Measurements from ENCODE around the gene ADSL. TPM values are rescaled to one million over a fixed set of nuclear protein-coding genes. Genes with fewer than 3 reads are reported as not detected.

ADSL gene
- total and polyA plus RNA-seq, 2 of the 8 experiments (the other 6 are each of a cell fraction or from before 2014, with no cell fraction given): 197 to 218 TPM

GRCh38 chr22:40394607-40395006, 48.3 kb downstream of the ADSL start:
- TF ChIP-seq SP4 (IDR thresholded peaks at IDR 0.05; ENCODE audit: low read length) (no peak), TAF1 (IDR thresholded peaks at IDR 0.05; ENCODE audit: low read depth, low read length) (no peak), MAX (IDR thresholded peaks at IDR 0.05) (no peak), USF2 (IDR thresholded peaks at IDR 0.05; ENCODE audit: low read length) (no peak), E2F6 (IDR thresholded peaks at IDR 0.05) (no peak), POU5F1 (IDR thresholded peaks at IDR 0.05; ENCODE audit: low read depth, low read length) (no peak), CHD1 (IDR thresholded peaks at IDR 0.05; ENCODE audit: low read depth, low read length) (no peak), KDM5A (IDR thresholded peaks at IDR 0.05; ENCODE audit: low read length) (no peak), EP300 (IDR thresholded peaks at IDR 0.05; ENCODE audit: borderline replicate concordance in 1 of 2, low read depth in 2 of 2, low read length in 2 of 2) (no peak), GTF2F1 (IDR thresholded peaks at IDR 0.05; ENCODE audit: borderline replicate concordance, low read depth, low read length) (no peak), FOSL1 (IDR thresholded peaks at IDR 0.05; ENCODE audit: insufficient read depth, low read depth, low read length) (no peak), HDAC2 (IDR thresholded peaks at IDR 0.05; ENCODE audit: borderline replicate concordance in 1 of 2, low read depth in 2 of 2, low read length in 2 of 2) (no peak)
- Histone ChIP-seq H4K8ac (ENCODE audit: extremely low read depth, insufficient read depth, low read length) (no peak overlapping the region), H3K14ac (ENCODE audit: insufficient read length) (no peak overlapping the region), H3K27me3 (replicated peaks in 1 of 4; ENCODE audit: control insufficient read depth in 3 of 4, extremely low read depth in 1 of 4, insufficient read depth in 3 of 4, low read length in 3 of 4) (no peaks in the 10 kb centered on the region), H2AFZ (ENCODE audit: low read length) (no peak overlapping the region), H2AK5ac (ENCODE audit: low read depth, low read length) (no peak overlapping the region), H2BK15ac (ENCODE audit: low read length) (no peak overlapping the region), H3K27ac (ENCODE audit: low read depth, low read length) (no peak overlapping the region), H2BK120ac (replicated peaks; ENCODE audit: low read depth, low read length) (no peak overlapping the region), H4K5ac (ENCODE audit: insufficient read length, low read depth, low read length) (no peak overlapping the region), H4K91ac (replicated peaks; ENCODE audit: insufficient read length, low read length) (no peak overlapping the region), H3K23me2 (ENCODE audit: low read depth, low read length) (no peaks in the 10 kb centered on the region), H3K79me2 (ENCODE audit: control insufficient read depth in 1 of 2, insufficient read depth in 2 of 2, low read length in 2 of 2) (no peaks in the 10 kb centered on the region), H2BK12ac (ENCODE audit: low read depth, low read length) (no peak overlapping the region), H3K9me3 (ENCODE audit: insufficient read depth in 2 of 2, low read depth in 1 of 2, low read length in 1 of 2) (no peaks in the 10 kb centered on the region), H3K36me3 (ENCODE audit: control insufficient read depth in 2 of 4, insufficient read depth in 4 of 4, low read length in 3 of 4) (no peaks in the 10 kb centered on the region), H3K4me3 (ENCODE audit: extremely low read depth in 1 of 4, insufficient read depth in 2 of 4, low read depth in 3 of 4, low read length in 4 of 4) (no peak overlapping the region), H3K79me1 (ENCODE audit: low read depth, low read length) (0 out of 2 replicates have a peak, but pooled peaks cover 2% of the 10 kb centered on the region), H3K4me2 (ENCODE audit: insufficient read depth in 1 of 2, low read depth in 2 of 2, low read length in 2 of 2) (no peak overlapping the region), H3K9ac (replicated peaks in 1 of 4; ENCODE audit: extremely low read depth in 1 of 4, low read depth in 3 of 4, low read length in 3 of 4) (no peak overlapping the region), H2BK5ac (ENCODE audit: low read depth, low read length) (no peak overlapping the region), H3K4ac (replicated peaks; ENCODE audit: insufficient read length, low read depth, low read length) (no peak overlapping the region), H3K56ac (replicated peaks; ENCODE audit: insufficient read length, low read depth, low read length) (no peak overlapping the region), H2BK20ac (ENCODE audit: low read length) (no peak overlapping the region), H3K23ac (ENCODE audit: insufficient read length) (no peak overlapping the region), H3K18ac (ENCODE audit: extremely low read depth, low read length) (no peak overlapping the region), H4K20me1 (replicated peaks in 1 of 2; ENCODE audit: control insufficient read depth in 1 of 2, insufficient read depth in 2 of 2, low read length in 2 of 2) (peaks cover 0 to 5% of the 10 kb centered on the region in 2 experiments), H3K4me1 (replicated peaks in 1 of 4; ENCODE audit: control insufficient read depth in 3 of 4, insufficient read depth in 4 of 4, low read length in 3 of 4) (peaks cover 0 to 2% (median under 1%) of the 10 kb centered on the region in 4 experiments; a peak in 3 of 7 replicates)
- CTCF ChIA-PET (ENCODE audit: partially characterized antibody): interaction anchor here (0.6 to 1.5 kb wide), 4 partner anchors 34 to 919 kb away, joined by 3 to 4 read pairs (median 4); no protein-coding TSS in a partner anchor
- 90% methylated on average over 3 of the region's 3 CpGs; no CpG with 5 or more reads in 1 of the 2 experiments for WGBS, 2 experiments (ENCODE audit: extremely low coverage in 1 of 2, insufficient coverage in 1 of 2, insufficient read length in 1 of 2, insufficient replicate concordance in 2 of 2, low coverage in 1 of 2, low lambda C conversion rate in 2 of 2, missing lambda C conversion rate in 1 of 2)
- DNase-seq (ENCODE audit: low read depth in 1 of 2, low spot score in 2 of 2): no peak
- POLR2A ChIA-PET (ENCODE audit: partially characterized antibody): interaction anchor here (1.4 kb wide), 1 partner anchor 46 kb away, joined by 3 read pairs; no protein-coding TSS in a partner anchor
- no peak for FAIRE-seq

Measured in H1 (cell line).